WTC11 (cell line): Measurements from ENCODE around the gene PSMD4.
A peak's percentile ranks its signal among the peaks of the same experiment; 100 is the strongest.

Experiments
- ATF2 ChIP-seq: sonication (generic); formaldehyde crosslinking; IDR thresholded peaks from 2 replicates; pipeline ENCODE4 v1.8.1; 2022; ENCODE audit warnings: low read depth, missing genetic modification reagents, borderline replicate concordance
- ATF3 ChIP-seq: sonication (generic); formaldehyde crosslinking; conservative IDR thresholded peaks from 2 replicates; pipeline ENCODE4 v1.8.1; 2022; ENCODE audit warnings: mild to moderate bottlenecking, missing genetic modification reagents
- CREB1 ChIP-seq: sonication (generic); formaldehyde crosslinking; IDR thresholded peaks from 2 replicates; pipeline ENCODE4 v1.8.0; 2023; ENCODE audit warnings: mild to moderate bottlenecking, missing genetic modification reagents
- CTCF ChIP-seq: fragments of 200-600 bp; IDR thresholded peaks from 2 replicates; pipeline ENCODE4 v1.8.0; 2022; ENCODE audit warnings: antibody characterized with exemption
- E2F4 ChIP-seq: sonication (generic); formaldehyde crosslinking; IDR thresholded peaks from 2 replicates; pipeline ENCODE4 v1.8.1; 2022; ENCODE audit warnings: low read depth, mild to moderate bottlenecking, moderate library complexity, missing genetic modification reagents, borderline replicate concordance
- FOXJ3 ChIP-seq: sonication (generic); formaldehyde crosslinking; IDR thresholded peaks from 2 replicates; pipeline ENCODE4 v1.9.0; 2021; ENCODE audit warnings: missing genetic modification reagents, mild to moderate bottlenecking, borderline replicate concordance
- NFYB ChIP-seq: sonication (generic); formaldehyde crosslinking; conservative IDR thresholded peaks from 2 replicates; pipeline ENCODE4 v1.8.0; 2022; ENCODE audit warnings: low read depth, missing genetic modification reagents
- NR1H2 ChIP-seq: sonication (generic); formaldehyde crosslinking; IDR thresholded peaks from 2 replicates; pipeline ENCODE4 v1.9.0; 2021; ENCODE audit warnings: mild to moderate bottlenecking, moderate library complexity, missing genetic modification reagents
- SP1 ChIP-seq: sonication (generic); formaldehyde crosslinking; conservative IDR thresholded peaks from 2 replicates; pipeline ENCODE4 v1.8.1; 2022; ENCODE audit warnings: missing genetic modification reagents
- USF2 ChIP-seq: sonication (generic); formaldehyde crosslinking; IDR thresholded peaks from 2 replicates; pipeline ENCODE4 v1.8.1; 2023; ENCODE audit warnings: mild to moderate bottlenecking, missing genetic modification reagents, moderate library complexity
- ZNF423 ChIP-seq: fragments of 250-450 bp; sonication (Bioruptor Pico); IDR thresholded peaks from 2 replicates; pipeline ENCODE4 v2.1.2; 2022; ENCODE audit warnings: mild to moderate bottlenecking, moderate library complexity

- no peak for TF ChIP-seq NFYB (CRISPR knock-in tag)
- no peak for TF ChIP-seq FOXJ3 (CRISPR knock-in tag)
- no peak for TF ChIP-seq SP1 (CRISPR knock-in tag)
- TF ChIP-seq CTCF, result peak; percentile 58
- no peak for TF ChIP-seq USF2 (CRISPR knock-in tag)
- TF ChIP-seq ATF3 (CRISPR knock-in tag), result no peak
- TF ChIP-seq ZNF423 (CRISPR knock-in tag), result no peak
- TF ChIP-seq CREB1 (CRISPR knock-in tag), result no peak
- no peak for TF ChIP-seq ATF2 (CRISPR knock-in tag)
- TF ChIP-seq E2F4, result no peak
- TF ChIP-seq NR1H2 (CRISPR knock-in tag), result no peak
Measured at GRCh38 chr1:151251656-151252470, 2.7 kb upstream of the PSMD4 start.
